BE2C (cell line): Measurements from ENCODE around the gene CADM2.

Experiments
- DNase-seq: peaks from one replicate; pipeline ENCODE4 v3.0.0-alpha.2; 2020
- H3K27me3 ChIP-seq: fragments of 250-450 bp; sonication (Bioruptor Pico); 2 replicates; pipeline ENCODE4 v1.5.1; 2020; ENCODE audit warnings: mild to moderate bottlenecking
- H3K36me3 ChIP-seq: fragments of 250-450 bp; sonication (Bioruptor Pico); 2 replicates; pipeline ENCODE4 v1.5.1; 2020; ENCODE audit warnings: mild to moderate bottlenecking
- H3K4me1 ChIP-seq: fragments of 250-450 bp; sonication (Bioruptor Pico); 2 replicates; pipeline ENCODE4 v1.5.1; 2020
- H3K4me3 ChIP-seq: 2 replicates; pipeline ENCODE4 v1.5.1; 2011; ENCODE audit warnings: low read depth, low read length
- H3K9me3 ChIP-seq: fragments of 250-450 bp; sonication (Bioruptor Pico); 2 replicates; pipeline ENCODE4 v1.5.1; 2020
- CTCF ChIP-seq: IDR thresholded peaks from 2 replicates; pipeline ENCODE4 v1.5.1; 2012; ENCODE audit warnings: mild to moderate bottlenecking, low read depth, low read length

Gene CADM2

DNA sequence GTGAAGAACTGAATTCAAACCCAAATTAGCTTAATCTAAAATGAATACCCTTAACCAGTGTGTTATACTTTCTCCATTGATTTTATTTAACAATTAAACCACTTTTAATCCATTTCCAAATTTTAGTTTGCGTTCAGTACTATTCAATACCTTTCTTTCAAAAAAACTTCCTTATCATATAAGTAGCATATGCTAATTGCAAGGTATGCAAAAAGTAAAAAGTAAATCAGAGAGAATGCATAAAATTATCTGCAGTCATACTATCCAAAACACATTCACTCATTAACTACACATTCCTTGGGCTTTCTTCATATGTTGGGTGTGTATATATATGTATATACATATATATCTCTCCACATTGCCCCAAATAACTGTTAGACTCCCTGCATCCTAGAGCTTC lies 208.8 kb downstream of the CADM2 start:
- no peak for DNase-seq
- Histone ChIP-seq H3K27me3 (no peaks in the 10 kb centered on the region), H3K4me3 (no peak overlapping the region), H3K4me1 (peaks cover 15% of the 10 kb centered on the region), H3K36me3 (no peaks in the 10 kb centered on the region), H3K9me3 (no peaks in the 10 kb centered on the region)
- no peak for TF ChIP-seq CTCF

GRCh38 chr3:85170646-85171045 lies 211.9 kb downstream of the CADM2 start:
- H3K4me1 ChIP-seq, result peaks cover 9% of the 10 kb centered on the region
- H3K9me3 ChIP-seq, result no peaks in the 10 kb centered on the region
- no peaks in the 10 kb centered on the region for H3K27me3 ChIP-seq
- no peak overlapping the region for H3K4me3 ChIP-seq
- DNase-seq, result no peak
- no peaks in the 10 kb centered on the region; the same call in 1 of the 2 replicates for H3K36me3 ChIP-seq
- no peak for TF ChIP-seq CTCF

DNA sequence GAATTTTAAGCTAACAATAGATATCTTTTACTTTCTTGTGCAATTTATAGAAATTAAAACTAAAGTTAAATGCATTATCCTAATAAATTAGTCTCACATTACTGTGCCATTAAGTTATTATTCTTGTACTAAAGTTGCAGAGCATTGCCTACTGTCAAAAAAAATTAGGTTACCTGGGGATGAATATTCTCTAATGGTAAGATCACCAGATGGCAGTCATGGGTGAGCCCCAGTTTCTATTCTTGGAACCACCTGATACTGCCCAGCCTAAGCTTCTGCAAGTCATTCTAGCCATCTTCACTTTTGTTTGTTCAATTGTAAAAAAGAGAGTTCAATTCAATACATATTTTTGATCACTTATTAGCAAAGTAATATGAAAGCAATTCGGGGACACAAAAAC lies 213.2 kb downstream of the CADM2 start:
- TF ChIP-seq CTCF, result no peak; the same call in 1 of the 2 replicates
- Histone ChIP-seq H3K4me1 (peaks cover 9% of the 10 kb centered on the region), H3K27me3 (no peaks in the 10 kb centered on the region), H3K4me3 (no peak overlapping the region), H3K36me3 (no peaks in the 10 kb centered on the region; the same call in 1 of the 2 replicates), H3K9me3 (no peaks in the 10 kb centered on the region)
- no peak for DNase-seq

- Histone ChIP-seq H3K4me3 (no peak overlapping the region), H3K9me3 (no peaks in the 10 kb centered on the region), H3K36me3 (no peaks in the 10 kb centered on the region; the same call in 1 of the 2 replicates), H3K27me3 (no peaks in the 10 kb centered on the region), H3K4me1 (peaks cover 6% of the 10 kb centered on the region)
- no peak for TF ChIP-seq CTCF
- DNase-seq, result no peak
Observed at GRCh38 chr3:85176799-85177198, 218.0 kb downstream of the CADM2 start.

DNA sequence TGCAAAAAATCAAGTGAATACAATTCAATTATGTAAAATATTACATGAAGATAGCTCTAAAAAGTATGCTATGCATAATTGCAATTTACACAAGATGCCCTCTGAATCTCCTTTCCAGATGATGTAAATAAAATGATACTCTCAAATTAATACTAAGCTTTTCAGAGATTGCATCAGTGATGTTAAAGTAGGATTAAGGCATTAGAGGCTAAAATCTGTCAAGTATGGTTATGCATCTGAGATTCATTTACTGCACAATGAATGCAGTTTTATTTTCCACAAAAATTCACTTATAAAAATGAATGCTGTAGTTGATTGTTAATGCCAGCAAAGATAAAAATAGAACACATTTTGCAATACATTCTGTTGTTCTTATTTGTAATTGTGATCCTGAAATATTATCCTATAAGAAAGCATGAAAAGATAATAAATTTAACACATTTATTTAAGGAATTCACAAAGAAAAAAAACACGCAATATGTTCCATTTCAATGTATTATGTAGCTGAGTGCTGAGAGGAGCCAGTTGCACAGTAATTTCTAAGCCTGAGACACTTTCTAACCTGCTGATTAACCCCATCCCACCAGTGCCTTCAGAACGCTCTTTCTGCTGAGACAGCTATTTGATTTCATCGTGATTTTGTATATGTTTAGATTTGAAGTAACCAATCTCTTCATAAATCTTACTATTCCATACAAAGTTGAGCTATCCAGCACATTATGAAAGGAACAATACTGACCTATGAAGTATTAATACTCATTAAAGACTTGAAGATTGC lies 224.4 kb downstream of the CADM2 start:
- Histone ChIP-seq H3K4me1 (peaks cover 7% of the 10 kb centered on the region), H3K36me3 (no peaks in the 10 kb centered on the region), H3K27me3 (no peaks in the 10 kb centered on the region), H3K9me3 (no peaks in the 10 kb centered on the region), H3K4me3 (no peak overlapping the region)
- no peak for DNase-seq
- TF ChIP-seq CTCF, result no peak

- H3K27me3 ChIP-seq, result no peaks in the 10 kb centered on the region
- TF ChIP-seq CTCF, result no peak
- no peak for DNase-seq
- no peak overlapping the region for H3K4me3 ChIP-seq
- no peaks in the 10 kb centered on the region for H3K9me3 ChIP-seq
- H3K36me3 ChIP-seq, result no peaks in the 10 kb centered on the region
- peaks cover 11% of the 10 kb centered on the region for H3K4me1 ChIP-seq
Observed at GRCh38 chr3:85185495-85185894, 226.7 kb downstream of the CADM2 start.
